OCI-LY7 (cell line): Measurements from ENCODE around the gene MOB3B.

Experiments used
- CTCF ChIP-seq: fragments of 200-600 bp; sonication (generic); conservative IDR thresholded peaks from 2 replicates; pipeline ENCODE4 v1.5.1; 2014; ENCODE audit warnings: mild to moderate bottlenecking, antibody characterized with exemption, low read length, moderate library complexity, mixed read lengths
- EZH2phosphoT487 ChIP-seq: fragments of 200-600 bp; sonication (generic); IDR thresholded peaks from 2 replicates; pipeline ENCODE4 v1.6.1; 2018; ENCODE audit warnings: low read depth, borderline replicate concordance, mild to moderate bottlenecking, mixed run types, antibody characterized with exemption, low read length, moderate library complexity, mixed read lengths

DNA sequence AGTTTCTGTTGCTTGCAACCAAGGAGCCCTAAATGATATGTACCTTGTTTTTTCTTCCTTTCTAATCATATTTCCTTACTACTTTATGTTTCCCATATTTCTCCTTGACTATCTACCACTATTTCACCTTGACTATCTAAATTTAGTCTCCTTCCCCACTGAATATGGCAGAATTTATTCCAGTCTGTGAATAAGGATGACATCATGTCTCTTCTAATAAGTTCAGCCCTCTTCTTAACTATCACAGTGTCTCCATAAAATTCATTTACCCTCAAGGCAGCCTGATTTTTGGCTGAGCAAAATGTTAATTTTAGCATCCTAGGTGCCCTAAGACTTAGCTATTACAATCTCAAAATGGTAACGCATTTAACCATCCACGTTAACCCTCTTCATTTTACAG is 133.1 kb downstream of the MOB3B start:
- TF ChIP-seq CTCF, result no peak
- no peak for TF ChIP-seq EZH2phosphoT487
